Testis (tissue), 2 donors: ENCODE data around the gene ITPR2.

Experiments used
- CTCF ChIP-seq, 3 experiments: fragments of 450-650 bp in 2 of 3; fragments of 200-600 bp in 1 of 3; sonication (generic) in 1 of 3; IDR thresholded peaks; one replicate each; pipeline ENCODE4 v1.5.1; 2016 to 2019; ENCODE audit warnings: antibody characterized with exemption in 3 of 3, mild to moderate bottlenecking in 2 of 3, moderate library complexity in 1 of 3
- POLR2A ChIP-seq: fragments of 450-650 bp; IDR thresholded peaks from one replicate; pipeline ENCODE4 v1.6.1; 2017; ENCODE audit warnings: antibody characterized with exemption, mild to moderate bottlenecking, moderate library complexity

- TF ChIP-seq CTCF (IDR thresholded peaks at IDR 0.05), result no peak
- no peak for TF ChIP-seq POLR2A
These were observed 184.9 kb downstream of the ITPR2 start for GRCh38 chr12:26648066-26648465.
